ENCODE data around the gene PCYT2.

The PCYT2 gene

DNA sequence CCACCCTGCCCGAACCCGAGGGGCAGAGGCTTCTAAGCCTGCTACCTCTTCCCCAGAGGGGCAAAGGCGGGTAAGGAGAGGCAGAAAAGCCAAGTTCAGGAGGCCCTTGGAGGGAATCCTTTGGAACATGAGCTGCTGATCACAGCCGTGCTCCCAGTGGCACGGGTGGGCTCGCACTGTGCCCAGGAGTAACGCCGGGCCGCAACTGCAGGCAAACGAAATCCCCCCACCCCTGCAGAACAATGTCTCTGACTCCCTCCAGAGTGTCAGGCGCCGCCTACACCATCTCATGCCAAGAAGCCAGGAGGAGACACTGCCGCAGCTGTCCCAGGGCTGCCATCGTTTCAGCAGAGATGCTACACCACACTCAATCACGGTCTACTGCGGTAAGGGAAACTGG, 59.8 kb downstream of the PCYT2 start:
- DNase-seq = no peak
